Adipose tissue (tissue), 3 donors: ENCODE data around the gene THEM4. TPM values are rescaled to one million over a fixed set of nuclear protein-coding genes. Genes with fewer than 3 reads are reported as not detected.

Experiments used
- H3K27ac ChIP-seq: one replicate; pipeline ENCODE4 v1.5.1; 2013; ENCODE audit warnings: low read depth, low read length
- WGBS, 3 donors: extraction: QIAGEN DNeasy Blood & Tissue Kit; methylation state at CpG; one replicate each; pipeline ENCODE4 v1.1.7; 2013; 5-methylcytosine and 5-hydroxymethylcytosine counted together
- polyA plus RNA-seq, 3 donors: library from polyadenylated mRNA; stranded (reverse); fragments of 200-250 nt; gene quantifications; one replicate each; pipeline ENCODE4 v1.2.3, GENCODE V29; 2013
- donor health status: healthy with polysubstance abuse.
- donor health status: Bipolar disorder and iron deficiency.
- donor health status: healthy.

THEM4 gene
- polyA plus RNA-seq, result 10 to 100 TPM; 10.7 to 14.4 (median 13.4) TPM

DNA sequence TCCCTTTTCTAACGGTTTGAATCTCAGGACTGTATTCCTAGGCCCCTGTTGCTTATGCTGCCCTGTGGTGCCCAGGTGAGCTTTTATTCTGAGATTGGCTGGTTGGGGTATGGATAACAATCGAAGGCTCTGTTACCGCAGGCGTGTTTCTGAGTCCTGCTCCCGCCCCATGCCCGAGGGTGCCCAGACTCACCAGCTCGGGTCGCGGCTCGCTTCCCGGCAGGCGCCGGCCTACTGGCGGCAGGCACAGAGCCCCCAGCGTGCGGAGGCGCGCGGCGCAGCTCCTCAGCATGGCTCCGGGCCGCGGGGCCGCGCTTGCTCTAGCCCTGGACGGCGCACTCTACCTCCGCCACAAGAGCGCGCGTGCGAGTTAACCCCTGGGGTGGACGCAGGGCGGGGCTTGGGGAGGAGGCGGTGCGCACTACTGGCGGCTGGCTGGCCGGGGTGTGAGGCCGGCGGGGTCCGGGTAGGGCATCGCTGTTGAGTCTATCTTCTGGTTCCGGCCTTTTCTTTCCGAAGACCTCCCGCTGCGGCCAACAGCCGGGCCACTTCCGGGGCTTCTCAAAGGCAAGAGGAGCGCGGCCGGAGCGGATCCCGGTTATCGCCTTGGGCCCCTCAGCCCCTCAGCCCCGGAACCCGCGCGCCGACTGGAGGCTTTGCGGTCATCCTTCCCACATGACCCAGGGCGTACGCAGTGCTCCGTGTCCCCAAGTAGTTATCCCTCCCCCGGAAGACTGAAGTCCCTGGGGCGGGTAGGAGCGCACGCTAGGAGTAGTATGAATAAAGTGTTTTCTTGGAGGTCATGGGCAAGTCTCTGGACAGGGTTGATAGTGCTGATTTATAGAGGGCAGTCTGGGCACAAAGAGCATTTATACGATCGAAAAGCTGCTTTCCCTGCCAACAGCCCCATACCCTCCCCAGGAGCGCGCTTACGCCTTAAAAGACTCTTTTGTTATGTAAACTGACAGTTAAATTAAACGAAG is at the start of gene THEM4:
Gene THEM4, minus strand, starts transcription at position 345 of the 983 bp plus-strand sequence. Its CDS starts 53 bp downstream, at position 292.
- H3K27ac ChIP-seq, result no peak within 1 kb of the TSS
- 1 to 2% (median 2%) methylated on average over 71 to 73 of the region's 73 CpGs for WGBS, 3 donors

DNA sequence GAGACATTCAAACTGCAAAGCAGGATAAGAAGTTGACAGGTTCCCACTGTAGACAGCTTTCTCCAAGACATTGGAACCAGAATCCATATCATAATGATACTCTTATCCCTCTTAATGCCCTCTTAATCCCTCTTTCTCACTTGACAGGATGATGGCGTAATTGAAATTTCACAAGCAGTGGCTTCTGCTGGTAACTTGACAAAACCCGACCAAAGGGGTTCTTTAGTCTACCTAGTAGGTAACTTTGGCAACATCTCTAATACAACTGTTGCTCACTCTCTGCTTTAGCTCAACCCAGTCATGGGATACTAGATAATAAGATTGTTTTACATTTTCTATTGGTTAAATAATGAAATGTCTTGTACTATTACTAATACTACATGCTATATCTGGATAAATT is 49.6 kb upstream of the THEM4 start:
- H3K27ac ChIP-seq, result no peak overlapping the region
- WGBS, 3 donors, result 60 to 98% (median 61%) methylated on average over 2 of the region's 2 CpGs

DNA sequence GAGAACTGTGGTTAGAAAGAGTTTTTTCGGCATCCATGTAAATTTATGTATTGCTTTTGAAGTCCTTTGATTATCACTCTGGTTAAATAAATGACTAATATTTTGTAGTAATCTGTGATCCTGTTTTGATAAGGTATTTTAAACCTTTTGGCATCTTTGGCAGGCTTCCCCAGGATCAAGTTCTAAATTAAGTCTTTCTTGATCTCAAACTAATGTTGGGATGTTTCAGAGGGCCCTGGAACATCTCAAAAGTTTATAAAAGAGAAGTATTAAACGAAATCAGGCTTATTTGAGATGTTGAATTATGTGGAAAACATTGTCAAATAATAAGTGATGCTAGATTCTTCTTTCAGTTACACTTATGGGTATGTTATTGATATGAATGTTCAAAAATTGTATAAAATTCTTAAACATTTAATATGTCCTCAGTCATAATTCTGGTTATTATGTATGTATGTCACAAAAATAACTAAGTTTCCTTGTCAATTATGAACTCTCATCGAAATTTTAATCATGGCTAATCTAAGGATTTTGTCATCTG is 47.7 kb upstream of the THEM4 start:
- no peak overlapping the region for H3K27ac ChIP-seq
- 76 to 93% (median 88%) methylated on average over 3 of the region's 3 CpGs for WGBS, 3 donors

DNA sequence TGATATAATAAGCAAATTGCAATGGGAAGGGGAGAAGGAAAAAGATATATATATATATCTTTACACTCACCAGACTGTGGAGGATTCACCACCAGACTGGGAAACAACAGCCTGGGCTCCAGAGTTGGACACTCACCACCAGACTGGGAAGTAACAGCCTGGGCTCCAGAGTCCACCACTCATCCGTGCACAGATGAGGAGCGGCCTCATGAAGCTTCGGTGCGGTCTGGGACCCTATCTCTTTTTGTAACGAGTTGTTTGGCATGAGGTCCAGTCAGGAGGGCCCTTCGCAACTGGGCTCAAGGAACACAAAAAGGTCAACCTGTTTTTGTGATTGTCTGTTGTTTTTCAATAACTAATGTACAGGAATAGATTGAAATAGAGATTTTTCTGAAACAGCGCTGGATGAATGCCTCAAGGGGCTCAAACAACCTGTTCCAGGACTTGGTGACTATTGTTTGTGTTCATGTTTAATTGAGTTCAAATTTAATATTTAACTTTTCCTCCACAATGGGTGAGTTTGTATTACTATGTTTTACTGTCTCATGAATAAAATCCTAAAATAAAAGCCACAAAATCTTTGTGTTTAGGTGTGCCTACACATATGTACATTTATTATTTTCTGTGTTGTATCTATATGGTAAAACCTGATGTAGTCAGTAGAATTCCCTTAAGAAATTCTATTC is 44.2 kb upstream of the THEM4 start:
- 46 to 94% (median 88%) methylated on average over 7 of the region's 7 CpGs for WGBS, 3 donors
- H3K27ac ChIP-seq, result no peak overlapping the region

DNA sequence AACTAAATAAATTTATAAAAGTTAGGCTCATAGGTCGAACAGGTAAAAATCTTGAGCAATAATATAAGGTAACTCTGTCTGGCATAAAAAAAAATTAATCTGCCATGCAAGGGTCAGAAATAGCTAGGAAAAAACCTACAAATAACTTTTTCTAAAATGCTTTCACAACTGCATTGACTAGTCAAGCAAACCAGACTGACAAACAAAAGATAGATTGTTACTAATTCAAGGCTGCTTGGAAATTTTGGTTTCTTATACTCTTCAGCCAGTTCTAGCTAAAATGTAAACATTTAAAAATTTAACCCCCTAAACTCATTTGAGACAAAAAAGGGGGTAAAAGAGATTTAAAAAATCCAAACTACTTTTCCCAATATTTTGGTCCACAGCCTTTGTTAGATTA is 43.5 kb upstream of the THEM4 start:
- 52 to 90% (median 75%) methylated on average over 1 of the region's 1 CpG for WGBS, 3 donors
- no peak overlapping the region for H3K27ac ChIP-seq

DNA sequence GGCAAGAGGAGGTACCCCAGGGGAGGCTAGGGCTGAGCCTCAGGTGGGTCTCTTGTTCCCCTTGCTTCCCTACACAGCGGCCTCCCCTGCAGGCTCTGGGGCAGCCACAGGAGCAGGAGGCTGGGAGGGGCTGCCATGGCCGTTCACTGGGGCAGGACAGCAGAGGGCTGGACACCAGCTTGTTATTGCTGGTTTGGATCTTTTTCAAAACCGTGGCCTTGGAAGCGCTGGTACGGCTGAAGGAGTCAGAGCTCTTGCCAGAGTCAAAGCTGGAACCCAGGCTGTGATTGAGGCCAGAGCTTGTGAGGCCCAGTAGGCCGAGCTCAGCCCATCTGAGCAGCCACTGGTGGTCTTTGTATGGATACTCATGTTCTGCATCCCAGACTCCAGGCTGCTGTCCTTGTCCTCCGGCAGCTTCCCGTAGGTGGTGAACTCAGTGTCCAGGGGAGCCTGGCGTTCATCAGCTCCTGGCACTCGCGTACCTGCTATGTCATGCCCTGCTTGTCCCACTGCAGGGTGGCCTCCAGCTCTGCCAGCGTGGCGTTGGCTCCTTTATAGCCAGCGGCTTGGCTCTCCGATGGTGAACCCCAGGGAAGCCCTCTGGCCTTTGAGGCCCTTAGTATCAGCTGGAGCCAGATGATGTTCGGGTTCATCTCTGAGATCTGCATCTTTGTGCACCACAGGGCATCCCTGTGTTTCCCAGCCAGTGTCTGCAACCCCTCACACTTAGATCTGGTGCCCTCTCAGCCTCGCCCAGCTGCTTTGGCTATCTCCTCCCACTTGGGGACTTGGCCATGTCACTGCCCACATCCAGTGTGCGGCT is 40.3 kb upstream of the THEM4 start:
- no peak overlapping the region for H3K27ac ChIP-seq
- 84 to 95% (median 95%) methylated on average over 18 of the region's 18 CpGs for WGBS, 3 donors

DNA sequence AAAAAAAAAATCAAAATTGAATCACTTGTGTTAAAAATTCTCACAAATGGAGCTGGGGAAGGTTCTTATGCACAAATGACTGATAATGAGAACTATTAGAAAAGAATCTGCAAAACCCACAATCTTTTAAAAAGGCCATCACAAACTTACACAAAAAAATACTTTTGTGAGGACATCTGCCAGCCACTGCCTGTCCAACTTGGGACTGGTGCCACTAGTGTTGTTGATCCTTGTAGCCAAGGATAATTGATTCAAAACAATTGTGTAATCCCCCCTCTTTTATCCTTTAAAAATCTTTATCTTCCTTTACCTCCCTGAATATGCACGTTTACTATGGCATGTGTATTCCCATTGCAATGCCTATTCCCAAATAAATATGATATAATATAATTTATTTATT is 39.2 kb upstream of the THEM4 start:
- no peak overlapping the region for H3K27ac ChIP-seq
- WGBS, 3 donors, result 63 to 69% (median 63%) methylated on average over 1 of the region's 1 CpG

DNA sequence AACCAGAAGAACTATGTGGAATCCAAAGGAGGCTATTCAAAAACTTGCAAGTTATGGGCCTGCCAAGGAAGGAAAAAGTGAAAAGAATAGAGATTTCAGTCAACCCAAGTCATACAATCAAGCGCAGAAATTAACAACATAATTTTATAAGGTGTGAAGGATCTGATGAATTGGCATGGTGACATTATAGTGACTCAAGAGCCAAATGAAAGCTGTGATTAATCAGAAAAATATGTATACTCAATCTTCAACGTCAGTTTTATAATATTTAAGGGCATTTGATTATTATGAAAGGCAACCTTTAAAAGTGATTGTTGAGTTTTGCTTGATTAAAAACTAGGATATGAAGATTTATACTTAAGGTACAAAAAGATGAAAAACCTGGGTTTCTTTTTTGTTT is 37.8 kb upstream of the THEM4 start:
- H3K27ac ChIP-seq, result no peak overlapping the region
- 85 to 90% (median 85%) methylated on average over 2 of the region's 2 CpGs for WGBS, 3 donors

DNA sequence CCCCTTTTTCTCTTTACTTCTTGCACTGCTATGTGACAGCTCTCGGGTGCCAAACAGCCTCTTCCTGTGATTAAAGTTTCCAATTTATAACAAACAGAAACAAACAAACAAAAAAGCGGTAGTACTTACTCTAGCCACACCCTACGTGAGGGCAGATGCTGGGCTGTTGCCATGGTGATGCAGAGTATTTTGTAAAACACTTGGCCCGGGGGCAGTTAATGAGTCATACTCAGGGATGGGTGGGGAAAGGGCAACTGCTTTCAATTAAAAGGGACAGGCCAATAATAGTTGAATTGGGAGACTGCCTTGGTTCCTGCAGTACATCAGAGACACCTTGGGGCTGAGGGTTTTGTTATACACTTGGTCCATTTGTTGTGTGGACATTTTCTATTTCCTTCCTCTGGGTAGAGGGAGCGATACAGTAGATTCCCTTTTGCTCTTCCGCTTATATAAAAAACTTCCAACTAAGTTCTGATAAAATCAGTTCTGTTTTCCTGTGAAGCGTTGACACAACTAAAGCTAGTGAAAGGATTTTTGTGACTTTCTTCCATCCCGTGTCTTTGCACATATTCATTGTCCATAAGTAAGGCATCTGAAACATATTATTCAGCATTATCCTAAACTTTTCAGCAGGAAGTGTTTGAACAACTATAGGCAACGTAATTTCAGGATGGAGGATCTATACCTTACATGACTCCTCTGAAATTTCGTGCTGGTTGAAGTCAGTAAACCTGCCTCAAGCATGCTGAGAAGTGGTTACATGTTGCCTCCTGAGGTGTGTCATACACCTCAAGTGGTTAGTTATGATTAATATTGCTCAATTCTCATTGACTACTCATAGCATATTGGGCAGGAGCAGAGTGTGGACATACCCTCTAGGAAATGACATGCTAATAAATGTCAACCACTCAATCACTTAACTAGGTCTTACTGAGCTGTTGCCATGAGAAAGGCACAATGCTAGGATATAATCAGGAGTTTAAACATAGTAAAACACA is 36.7 kb upstream of the THEM4 start:
- H3K27ac ChIP-seq, result no peak overlapping the region
- WGBS, 3 donors, result 26 to 55% (median 30%) methylated on average over 10 of the region's 10 CpGs

DNA sequence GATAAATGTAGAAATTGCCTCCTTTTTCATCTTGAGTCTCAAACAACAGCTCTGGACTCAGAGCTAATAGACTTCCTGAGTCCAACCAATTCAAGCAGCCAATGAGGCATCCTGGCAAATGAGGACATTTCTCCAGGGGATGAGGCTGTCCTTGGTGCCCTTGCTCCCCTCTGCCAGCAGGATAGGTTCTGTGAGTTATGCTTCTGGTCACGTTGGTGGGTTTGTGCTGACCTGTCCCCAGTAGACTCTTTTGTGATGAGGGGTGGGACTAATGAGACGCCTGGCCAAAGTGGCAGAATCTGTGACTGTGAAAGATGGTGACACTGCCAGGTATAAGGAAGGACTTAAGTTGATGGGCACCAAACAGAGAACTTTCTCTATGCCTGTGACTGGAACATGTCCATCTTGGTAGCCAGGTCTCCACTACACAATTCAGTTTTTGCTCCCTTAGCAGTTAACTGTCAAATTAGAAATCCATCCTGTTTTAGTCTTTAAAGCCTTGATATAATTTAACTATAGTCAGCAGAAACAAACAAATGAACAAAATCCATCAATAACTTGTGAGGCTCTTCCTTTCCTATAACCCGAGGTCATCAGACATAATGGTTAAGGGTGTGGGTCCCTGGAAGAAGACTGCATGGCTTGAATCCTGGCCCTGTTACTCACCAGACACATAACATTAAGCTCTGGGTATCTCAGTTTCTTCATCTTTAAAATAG is 35.7 kb upstream of the THEM4 start:
- 59 to 70% (median 64%) methylated on average over 3 of the region's 3 CpGs for WGBS, 3 donors
- H3K27ac ChIP-seq, result no peak overlapping the region

DNA sequence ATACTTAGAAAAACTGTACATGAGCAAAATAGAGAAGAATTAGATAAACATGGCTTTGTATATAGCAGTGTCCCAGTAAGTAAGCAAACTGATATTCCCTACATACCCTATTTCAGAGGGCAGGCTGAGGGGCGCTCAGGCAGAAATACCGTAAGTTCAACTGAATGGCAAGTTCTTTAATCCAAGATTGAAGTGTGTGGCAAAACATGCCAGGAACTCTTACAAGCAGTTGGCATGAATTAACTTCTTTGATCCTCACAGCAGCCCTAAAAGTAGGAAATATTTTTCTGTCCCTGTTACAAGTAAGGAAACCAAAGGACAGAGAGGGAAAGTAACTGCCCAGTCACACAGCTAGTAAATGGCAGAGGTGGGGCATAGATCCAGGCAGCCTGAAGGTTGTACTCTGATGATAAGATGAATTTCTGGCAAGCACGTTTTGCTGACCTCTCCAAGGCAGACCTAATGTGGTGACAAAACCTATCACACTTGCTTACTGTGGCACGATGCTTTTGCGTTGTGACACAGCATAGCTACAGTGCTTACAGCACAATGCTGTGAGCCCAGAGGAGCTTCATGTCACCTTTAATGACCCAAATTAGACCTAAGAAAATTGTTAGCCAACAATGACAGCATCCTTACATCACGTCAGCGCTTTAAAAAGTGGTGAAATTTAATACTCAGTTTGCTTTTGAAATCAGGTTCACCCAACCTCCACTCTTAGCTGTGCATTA is 35.0 kb upstream of the THEM4 start:
- 35 to 53% (median 50%) methylated on average over 7 of the region's 7 CpGs for WGBS, 3 donors
- no peak overlapping the region for H3K27ac ChIP-seq

DNA sequence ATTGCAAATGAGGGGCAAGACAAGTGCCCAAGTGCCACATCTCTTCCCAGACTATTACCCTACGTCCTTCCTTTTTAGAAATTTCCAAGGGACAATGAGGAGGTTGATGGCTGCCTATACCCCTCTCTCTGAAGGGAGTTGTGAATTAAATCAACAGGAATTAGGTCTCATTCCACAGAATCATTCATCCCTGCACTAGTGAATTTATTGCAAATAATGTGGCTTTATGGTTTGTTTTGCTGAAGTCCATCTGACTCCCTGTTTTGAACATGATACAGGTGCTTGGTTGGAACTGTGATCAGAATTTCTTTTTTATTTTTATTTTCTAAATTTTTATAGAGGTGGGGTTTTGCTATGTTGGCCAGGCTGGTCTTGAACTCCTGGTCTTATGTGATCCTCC is 34.3 kb upstream of the THEM4 start:
- no peak overlapping the region for H3K27ac ChIP-seq
- 94 to 96% (median 95%) methylated on average over 1 of the region's 1 CpG for WGBS, 3 donors

DNA sequence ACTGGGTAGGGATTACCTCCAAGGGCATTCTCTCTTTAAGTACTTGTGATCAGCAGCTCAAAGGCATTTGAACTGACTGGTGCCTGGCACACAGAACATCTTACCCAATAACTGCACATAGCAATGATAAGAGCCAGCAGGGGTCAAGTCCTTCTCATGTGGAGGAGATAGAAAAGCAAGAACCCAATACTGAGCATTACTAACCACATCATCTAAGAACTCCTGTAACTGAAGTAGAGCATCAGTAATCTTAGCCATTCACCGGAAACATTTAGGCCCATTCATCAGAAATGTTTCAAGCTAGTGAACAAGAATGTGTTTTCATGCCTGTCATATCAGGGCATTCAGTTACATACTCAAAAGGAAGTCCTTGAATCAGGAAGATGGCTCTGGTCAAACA is 33.6 kb upstream of the THEM4 start:
- H3K27ac ChIP-seq, result no peak overlapping the region
- WGBS, 3 donors, result 83 to 96% (median 83%) methylated on average over 1 of the region's 1 CpG

DNA sequence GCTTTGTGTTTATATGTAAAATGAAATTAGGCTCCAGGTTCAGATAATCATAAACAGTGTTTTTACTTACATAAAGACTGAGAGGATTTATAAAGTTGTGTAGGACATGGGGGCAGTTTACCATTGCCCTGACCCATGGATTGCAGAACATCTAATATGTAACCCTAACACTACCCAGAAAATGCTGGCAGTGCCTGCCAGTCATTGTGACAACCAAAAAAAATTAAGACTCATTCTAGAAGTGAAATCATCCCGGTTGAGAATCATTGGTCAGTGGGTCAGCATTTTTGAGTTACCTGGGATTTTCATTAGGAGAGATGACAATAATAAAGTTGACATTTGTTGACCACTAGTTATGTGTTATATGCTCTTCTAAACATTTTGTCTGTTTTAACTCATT is 31.2 kb upstream of the THEM4 start:
- 31 to 78% (median 53%) methylated on average over 1 of the region's 1 CpG for WGBS, 3 donors

DNA sequence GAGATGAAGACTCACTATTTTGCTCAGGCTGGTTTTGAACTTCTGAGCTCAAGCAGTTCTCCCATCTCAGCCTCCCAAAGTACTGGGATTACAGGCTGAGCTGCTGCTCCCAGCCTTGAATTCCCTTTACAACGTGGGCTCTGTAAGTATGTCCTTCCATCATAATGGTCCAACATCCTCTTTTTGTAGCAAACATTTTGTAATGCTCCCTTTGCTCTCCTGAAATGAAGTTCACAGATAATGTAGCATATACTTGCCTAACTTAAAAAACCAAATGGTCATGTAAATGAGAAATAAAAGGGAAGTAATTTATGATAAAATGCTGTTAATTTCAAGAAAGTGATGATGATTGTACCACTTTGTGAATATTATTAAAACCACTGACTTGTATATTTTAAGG is 30.5 kb upstream of the THEM4 start:
- 49 to 71% (median 50%) methylated on average over 1 of the region's 1 CpG for WGBS, 3 donors
- H3K27ac ChIP-seq, result no peak overlapping the region

More for the DNA sequence above, 31.2 kb upstream of the THEM4 start:
- no peak overlapping the region for H3K27ac ChIP-seq

DNA sequence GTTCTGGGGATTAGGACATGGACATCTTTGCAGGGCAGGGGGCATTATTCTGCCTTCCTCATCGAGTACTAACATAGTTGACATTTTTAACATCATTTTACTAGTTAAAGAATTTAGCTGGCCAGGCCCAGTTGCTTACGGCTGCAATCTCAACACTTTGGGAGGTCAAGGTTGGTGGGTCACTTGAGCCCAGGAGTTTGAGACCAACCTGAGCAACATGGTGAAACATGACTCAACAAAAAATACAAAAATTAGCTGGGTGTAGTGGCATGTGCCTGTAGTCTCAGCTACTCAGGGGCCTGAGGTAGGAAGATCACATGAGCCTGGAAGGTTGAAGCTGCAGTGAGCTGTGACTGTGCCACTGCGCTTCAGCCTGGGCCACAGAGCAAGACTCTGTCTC is 29.8 kb upstream of the THEM4 start:
- whole genome bisulfite sequencing, 3 donors, result 93 to 96% (median 95%) methylated on average over 3 of the region's 3 CpGs
- no peak overlapping the region for H3K27ac ChIP-seq
